OCI-LY7 (cell line): ENCODE results near the gene PCNT.

Experiments used
- CTCF ChIP-seq: fragments of 200-600 bp; sonication (generic); conservative IDR thresholded peaks from 2 replicates; pipeline ENCODE4 v1.5.1; 2014; ENCODE audit warnings: mild to moderate bottlenecking, antibody characterized with exemption, low read length, moderate library complexity, mixed read lengths
- EZH2phosphoT487 ChIP-seq: fragments of 200-600 bp; sonication (generic); IDR thresholded peaks from 2 replicates; pipeline ENCODE4 v1.6.1; 2018; ENCODE audit warnings: low read depth, borderline replicate concordance, mild to moderate bottlenecking, mixed run types, antibody characterized with exemption, low read length, moderate library complexity, mixed read lengths

- TF ChIP-seq CTCF (no peak), EZH2phosphoT487 (no peak)
Measured at GRCh38 chr21:46443910-46444309, 120.0 kb downstream of the PCNT start.
